NCI-H146 treated with DMSO at 0.1 percent for 48 hours (cell line): Measurements from ENCODE around the gene RHBDF1.
A peak's percentile ranks its signal among the peaks of the same experiment; 100 is the strongest.

Experiments
- DNase-seq: peaks from one replicate; lab custom pipeline; 2025; ENCODE audit not compliant: unreplicated experiment; lab: John Stamatoyannopoulos, UW

RHBDF1 gene

DNA sequence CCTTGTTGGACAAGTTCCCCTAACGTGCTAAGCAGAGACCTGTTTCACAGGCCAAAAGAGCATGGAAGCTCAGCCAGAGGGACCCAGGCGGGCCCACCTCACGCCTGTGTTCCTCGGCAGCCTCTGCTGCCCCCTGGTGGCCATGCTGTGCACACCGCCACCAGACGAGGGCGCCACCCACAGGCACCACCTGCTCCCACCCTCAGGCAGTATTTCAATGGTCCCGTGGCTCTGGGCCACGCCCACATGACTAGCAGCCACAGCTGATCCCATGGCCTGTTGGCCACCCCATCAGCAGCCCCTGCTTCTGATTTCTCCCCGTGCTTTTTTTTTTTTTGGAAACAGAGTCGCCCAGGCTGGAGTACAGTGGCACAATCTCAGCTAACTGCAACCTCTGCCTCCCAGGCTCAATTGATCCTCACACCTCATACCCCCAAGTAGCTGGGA lies 24.5 kb upstream of the RHBDF1 start:
- peak; percentile 84 for DNase-seq

DNA sequence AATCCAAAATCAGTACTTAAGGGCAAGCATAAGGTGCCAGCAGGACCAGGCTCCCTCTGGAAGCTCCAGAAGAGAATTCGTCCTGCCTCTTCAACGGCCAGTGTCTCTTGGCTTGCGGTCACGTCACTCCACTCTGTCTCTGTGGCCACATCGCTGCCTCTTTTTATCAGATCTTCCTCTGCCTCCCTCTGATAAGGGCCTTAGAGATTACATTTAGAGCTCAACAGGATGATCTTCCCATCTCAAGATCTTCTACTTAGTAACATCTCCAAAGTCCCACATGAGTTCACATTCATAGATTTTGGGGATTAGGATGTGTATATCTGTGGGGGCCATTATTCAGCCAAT lies 22.5 kb upstream of the RHBDF1 start:
- no peak for DNase-seq

DNA sequence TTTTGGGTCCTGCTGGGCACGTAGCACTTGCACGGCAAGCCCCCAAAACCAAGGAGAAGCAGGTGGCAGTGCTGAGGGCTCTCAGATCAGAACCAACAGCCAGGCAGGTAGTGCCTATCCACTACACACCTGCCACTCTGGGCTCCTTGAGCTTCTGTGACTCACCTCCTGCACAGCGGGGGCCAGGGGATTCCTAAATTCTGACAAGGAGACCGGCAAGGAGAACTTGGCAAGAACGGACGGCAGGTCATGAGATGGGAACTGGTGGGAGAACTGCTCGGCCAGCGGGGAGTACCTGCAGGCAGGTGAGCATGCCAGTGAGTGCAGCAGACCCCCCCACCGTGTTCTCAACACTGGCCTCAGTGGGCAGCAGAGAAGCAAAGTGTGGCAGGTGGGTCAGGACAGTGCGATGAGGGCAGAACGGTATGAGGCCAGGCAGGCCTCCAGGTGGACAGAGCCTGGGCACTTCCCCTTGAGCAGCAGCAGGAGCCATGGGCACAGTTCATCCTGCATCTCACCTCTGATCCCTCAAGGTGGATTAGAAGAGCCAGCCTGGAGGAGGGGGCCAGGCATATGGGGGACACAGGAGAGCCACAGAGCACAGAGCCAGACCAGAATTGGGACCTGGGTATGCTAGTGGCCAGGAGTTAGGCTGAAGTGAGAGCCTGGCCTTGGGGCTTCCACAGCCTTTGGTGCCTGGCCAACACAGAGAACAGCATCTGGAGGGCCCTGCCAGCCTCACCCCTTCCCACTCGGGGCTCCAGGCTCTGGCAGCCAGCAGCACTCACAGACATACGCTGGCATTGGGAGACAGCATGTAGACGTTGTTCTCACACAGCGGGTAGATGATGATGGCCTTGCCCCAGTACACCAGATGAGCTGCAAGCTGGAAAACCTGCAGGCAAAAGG lies 20.3 kb upstream of the RHBDF1 start:
- no peak for DNase-seq

DNA sequence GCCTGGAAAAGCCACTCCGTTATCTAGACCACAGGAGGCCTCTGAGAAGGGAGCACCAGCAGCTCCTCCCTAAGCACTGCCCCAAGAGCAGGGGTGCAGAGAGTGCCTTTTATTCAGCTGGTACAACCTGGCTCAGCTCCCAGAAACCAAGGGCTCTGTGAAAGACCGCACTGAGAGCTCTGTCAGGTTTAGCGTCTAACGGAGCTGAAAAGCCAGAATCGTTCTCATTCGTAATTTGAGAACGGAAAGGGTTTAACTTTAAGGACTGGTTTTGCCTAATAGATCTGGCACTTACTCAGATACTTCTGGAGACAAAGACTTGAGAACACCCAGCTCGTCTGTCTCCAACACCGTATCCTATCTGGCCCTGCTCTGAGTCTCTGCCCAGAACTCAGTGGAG lies 19.1 kb upstream of the RHBDF1 start:
- no peak for DNase-seq

DNA sequence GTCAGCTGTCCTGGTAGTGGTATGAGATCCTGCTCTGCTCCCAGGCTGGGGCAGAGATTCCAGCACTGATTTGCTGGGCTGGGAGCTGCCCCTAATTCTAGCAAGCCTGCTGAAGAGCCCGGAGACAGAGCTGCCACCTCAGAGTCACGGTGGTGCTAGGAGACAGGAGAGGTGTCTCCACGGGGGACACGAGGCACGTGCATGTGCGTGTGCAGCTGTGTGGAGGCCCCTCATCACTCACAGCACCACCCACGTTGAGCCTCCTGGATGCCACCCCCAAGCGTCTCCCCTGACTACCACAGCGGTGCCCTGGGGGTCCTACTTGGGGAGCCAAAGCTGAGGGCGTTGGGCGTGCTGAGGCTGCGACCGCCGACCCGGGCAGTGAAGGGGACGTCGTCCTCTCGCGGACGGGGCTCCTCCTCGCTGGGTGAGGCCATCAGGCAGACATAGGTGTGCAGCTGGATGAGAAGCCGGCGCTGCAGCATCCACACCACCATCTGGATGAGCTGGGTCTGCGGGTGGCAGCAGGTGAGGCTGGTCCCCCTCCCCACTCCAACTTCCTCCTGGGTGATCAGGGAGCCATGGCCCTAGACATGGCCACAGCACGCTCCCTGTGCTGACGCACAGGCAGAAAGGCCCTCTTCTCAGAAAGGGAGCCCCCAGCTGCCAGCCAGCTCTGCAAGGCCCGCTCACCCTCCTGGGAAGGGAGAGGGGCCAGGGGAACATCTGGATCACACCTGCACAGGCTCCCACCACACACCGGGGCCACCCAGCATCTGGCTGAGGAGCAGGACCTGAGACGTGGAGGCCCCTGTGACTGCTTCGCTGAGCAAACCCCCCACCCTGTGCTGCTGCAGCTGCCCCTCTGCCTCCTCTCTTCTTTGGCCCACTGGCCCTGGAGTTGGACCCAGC lies 17.2 kb upstream of the RHBDF1 start:
- DNase-seq: no peak

DNA sequence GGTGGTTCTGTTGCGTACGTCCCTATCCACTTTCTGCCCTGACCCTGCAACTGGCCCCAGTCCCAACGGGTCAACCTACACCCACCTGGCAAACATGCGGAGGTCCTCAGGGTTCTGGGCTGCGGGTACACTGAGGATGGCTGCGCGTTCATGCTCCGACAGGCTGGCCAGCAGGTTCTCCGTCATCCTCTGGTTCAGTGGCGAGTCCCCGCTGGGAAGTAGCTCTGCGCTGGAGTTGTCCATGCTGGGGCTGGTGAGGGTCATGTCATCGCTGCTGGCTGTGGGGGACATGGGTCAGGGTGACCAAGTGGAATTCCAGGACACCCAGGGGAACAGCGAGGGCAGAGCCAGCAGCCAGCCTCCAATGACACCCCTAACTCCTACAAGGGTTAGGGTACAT lies 16.2 kb upstream of the RHBDF1 start:
- no peak for DNase-seq

DNA sequence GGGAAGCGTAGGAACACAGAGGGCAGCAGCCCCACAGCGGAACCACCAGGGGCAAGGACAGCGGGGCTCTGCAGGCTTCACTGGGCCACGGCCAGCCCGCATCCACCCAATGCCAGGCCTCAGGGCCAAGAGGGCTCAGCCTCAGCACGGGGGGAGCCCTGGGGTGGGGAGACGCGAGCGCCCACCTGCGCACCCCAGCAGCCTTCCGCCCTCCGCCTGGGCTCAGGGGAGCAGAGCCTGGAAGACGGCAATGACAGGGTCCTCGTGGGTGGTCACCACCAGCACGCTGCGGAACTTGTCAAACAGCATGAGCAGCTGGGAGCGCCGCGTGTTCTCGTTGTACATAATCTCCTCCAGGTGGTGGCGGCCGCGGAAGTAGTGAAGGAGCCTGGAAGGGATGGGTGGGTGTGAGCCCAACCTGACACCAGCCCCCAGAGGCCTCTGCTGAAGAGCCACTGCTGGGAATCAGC lies 14.1 kb upstream of the RHBDF1 start:
- no peak for DNase-seq

DNA sequence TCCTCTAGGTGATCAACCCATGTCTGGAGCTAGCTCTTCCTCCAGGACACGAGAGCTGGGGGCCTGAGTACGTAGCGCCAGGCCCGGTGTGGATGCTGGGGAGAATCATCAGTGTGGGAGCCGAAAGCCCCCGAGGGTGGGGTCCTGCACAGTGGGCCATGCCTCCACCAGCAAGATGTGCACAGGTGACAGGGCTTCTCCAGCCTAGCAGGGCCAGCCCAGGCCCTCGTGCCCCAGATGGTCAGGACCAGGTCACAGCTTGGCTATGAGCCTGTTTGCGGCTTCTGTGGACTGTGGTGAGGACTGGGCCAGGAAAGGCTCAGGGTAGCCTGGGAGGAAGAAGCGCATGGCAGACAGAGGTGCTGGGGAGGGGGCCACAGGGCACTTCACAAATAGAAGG lies 13.4 kb upstream of the RHBDF1 start:
- DNase-seq: no peak

DNA sequence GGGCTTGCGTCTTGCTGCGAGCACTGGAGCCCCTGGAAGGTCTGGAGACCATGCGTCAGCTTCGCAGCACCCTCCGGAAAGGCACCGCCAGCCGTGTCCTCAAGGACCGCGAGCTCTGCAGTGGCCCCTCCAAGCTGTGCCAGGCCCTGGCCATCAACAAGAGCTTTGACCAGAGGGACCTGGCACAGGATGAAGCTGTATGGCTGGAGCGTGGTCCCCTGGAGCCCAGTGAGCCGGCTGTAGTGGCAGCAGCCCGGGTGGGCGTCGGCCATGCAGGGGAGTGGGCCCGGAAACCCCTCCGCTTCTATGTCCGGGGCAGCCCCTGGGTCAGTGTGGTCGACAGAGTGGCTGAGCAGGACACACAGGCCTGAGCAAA lies 13.0 kb upstream of the RHBDF1 start:
- no peak for DNase-seq

DNA sequence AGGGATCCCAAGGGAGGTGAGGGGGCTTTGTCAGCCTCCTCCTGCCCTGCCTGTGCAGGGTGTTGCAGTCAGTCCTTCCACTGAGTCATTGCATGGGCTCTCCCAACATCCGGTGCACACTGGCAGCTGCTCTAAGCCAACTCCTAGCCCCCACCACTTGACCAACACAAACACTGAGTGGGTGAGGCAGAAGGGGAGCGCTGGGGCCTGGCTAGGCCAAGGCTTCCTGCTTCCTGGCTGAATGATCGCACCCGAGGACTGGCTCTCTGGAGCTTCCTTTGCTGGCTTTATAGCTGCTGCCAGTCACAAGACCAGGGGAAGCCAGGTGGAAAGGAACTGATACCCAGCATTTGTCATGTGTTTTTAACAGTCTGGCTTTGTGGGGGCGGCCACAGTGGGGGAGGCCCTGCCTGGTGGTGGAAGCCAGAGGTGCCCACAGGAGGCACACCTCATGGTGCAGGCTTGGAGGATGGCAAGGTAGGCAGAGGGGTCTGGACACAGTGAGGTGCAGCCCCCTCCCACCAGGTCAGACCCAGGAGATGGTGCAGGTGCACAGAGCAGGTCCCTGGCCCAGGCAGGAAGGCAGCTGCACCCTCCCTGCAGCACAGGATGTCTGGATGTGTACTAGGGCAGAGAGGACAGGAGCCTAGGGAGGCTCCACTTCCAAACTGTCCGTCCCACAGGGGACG lies 12.4 kb upstream of the RHBDF1 start:
- peak; percentile 34 for DNase-seq

DNA sequence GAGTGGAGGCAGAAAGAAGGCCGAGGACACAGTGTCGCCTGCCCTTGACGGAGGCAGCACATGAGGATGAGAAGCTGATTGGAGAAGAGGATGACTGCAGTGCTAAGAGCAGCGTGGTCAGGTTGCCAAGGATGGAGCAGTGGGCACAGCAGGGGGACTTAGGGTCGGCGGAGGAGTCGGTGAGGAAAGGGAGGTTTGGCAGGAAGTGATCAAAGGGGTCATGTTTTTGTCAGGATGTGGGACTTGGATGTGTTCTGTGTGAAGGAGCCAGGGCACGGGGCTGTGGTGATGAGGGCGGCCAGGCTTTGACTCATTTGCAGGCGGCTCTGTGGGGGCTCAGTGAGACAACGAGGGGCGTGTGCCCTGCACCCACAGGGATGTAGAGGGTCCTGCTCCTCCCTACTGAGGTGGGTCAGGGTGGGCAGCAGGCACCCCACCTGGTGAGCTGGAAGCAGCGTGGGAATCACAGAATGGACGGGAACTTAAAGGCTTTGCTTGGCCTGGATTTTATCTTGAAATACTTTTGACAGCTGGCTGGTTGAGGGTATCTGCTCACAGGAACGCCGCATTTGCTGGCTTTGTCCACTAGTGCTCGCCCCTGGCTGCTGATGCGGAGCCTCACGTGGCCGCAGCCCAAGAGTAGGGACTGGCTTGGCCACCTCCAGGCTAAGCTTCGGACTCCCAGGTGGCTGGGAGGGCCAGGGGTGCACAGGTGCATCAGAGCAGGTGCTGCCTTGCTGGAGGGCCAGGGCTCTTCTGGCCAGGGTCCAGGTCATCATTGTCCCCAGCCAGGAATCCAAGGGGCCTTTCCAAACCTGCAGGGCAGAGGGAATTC lies 11.6 kb upstream of the RHBDF1 start:
- DNase-seq: peak; percentile 61

DNA sequence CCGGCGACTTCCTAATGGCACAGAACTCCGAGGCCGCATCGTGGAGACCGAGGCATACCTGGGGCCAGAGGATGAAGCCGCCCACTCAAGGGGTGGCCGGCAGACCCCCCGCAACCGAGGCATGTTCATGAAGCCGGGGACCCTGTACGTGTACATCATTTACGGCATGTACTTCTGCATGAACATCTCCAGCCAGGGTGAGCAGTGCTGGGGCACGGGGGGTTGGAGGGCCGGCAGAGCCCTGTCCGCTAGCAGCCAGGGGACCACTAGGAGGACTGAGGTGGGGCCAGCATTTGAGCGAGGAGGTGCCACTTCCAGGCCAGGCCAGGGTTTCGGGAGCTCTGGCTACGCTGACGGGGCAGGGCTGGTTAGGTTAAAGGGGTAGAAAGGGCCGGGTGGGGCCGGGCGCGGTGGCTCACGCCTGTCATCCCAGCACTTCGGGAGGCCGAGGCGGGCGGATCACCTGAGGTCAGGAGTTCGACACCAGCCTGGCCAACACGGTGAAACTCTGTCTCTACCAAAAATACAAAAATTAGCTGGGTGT lies 10.7 kb upstream of the RHBDF1 start:
- no peak for DNase-seq

DNA sequence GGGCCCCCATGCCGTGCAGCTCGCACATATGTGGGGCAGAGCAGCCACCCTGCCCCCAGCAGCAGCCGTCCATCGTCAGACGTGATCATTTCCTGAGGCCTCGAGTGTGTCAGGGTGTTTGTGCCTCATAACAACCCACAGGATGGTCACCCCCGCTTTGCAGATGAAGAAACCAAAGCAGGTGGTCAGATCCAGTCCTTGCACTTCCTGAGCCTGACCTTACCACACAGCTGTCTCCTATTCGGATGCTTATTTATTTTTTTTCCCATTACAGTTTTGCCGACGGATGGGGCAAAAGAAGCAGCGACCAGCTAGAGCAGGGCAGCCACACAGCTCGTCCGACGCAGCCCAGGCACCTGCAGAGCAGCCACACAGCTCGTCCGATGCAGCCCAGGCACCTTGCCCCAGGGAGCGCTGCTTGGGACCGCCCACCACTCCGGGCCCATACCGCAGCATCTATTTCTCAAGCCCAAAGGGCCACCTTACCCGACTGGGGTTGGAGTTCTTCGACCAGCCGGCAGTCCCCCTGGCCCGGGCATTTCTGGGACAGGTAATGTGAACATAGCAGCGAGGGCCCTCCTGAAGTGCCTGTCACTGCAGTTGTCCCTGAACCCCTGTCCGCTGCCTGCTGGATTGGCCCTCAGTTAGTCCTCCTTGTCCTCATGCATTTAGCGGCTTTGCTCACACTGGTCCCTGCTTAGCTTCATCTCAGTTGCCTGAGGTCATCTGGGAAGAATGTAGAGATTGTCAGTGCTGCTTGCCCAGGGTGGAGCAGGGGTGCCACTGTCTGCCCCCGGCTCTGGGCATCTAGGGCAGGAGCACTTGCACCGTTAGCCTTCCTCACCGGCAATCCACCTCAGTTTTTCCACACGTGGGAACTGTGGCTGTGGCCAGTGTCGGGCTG lies 7.0 kb upstream of the RHBDF1 start:
- DNase-seq: no peak

DNA sequence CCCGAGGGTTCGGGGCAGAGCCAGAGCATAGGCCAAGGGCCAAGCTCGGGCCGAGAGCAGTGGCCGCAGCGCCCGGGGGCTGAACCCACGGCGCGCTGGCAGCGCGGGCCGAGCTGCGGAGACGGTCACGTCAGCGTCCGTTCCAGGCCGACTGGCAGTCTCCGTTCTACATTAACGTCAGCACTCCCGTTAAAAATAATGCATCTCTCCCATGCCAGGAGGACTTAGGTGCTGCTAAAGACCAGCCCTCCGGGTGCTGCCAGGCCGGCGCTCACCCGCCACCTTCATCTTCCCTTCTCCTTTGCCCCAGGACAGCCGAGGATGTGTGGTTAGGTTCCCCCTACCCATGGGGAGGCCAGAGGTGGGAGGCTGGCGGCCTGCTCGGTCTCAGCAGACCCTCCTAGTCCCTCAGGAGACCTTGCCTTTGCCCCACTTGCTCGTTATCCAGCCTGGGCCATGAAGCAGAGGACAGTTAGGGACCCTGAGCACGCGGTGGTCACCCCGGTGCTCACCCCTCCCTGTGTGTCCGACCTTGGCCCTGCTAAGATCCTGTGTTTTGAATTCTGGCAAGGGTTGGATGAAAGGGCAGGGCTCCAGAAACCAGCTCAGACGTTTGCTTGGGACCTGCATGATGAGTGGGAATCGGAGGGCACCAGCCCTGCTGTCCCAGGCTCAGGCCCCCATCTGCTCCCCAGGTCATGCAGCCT lies 6.2 kb upstream of the RHBDF1 start:
- no peak for DNase-seq

DNA sequence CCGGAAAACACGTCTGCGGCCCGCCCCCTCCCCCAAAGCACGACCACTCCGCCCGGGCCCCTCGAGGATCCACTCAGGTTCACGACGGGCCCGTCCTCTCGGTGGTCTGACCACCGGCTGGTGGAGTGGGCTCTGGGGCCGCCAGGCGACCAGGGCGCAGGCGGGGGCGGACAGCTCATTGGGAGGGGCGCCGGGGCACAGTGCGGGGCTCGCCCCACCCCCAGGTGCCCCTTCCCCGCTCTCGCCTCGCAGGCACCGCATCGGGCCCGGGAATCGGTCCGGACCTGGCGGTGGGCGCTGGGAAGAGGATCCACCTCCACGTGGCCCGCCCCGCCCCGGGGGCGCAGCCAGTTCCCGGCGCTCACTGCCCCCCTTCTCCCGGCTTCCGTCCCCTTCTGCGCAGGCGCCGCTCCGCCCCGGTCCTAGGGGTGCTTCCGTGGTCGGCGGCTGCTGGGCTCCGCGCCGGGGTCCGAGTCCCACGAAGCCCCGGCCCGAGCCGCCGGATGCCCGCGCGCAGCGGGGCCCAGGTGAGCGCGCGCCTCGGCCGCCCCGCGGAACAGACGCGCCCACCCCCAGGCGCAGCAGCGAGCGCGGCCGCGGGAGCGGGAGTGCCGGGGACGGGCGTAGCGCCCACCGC lies 5.5 kb upstream of the RHBDF1 start, which contains the start of gene MPG:
MPG (plus strand) TSS at position 419 of the 637 bp plus-strand sequence; CDS start at position 504, 85 bp downstream.
- DNase-seq: peak; percentile 74

DNA sequence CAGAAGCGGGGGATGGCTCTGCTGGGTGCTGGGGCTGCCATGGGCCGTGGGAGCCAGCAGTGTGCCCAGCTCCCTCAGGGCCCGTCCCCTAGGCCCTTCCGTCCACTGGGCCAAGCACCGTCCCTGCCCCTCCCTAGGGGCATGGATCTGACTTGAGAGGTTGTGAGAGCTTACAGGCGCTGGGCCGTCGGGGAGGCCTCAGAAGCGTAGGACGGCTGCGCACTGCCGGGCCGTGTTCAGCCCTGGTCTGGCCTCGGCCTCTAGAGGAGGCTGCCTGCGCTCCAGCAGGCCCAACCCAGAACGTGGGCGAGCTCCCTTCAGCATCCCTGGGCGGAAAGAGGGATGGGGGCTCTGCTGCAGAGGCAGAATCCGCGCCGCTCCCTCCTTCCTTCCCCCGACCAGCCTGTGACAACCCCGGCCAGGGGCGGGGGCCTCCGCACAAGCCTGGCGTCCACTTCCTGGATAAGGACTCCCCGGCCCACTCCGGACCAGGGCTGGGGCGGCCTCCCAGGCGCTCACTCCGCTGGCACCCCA lies 4.9 kb upstream of the RHBDF1 start:
- peak; percentile 53 for DNase-seq

DNA sequence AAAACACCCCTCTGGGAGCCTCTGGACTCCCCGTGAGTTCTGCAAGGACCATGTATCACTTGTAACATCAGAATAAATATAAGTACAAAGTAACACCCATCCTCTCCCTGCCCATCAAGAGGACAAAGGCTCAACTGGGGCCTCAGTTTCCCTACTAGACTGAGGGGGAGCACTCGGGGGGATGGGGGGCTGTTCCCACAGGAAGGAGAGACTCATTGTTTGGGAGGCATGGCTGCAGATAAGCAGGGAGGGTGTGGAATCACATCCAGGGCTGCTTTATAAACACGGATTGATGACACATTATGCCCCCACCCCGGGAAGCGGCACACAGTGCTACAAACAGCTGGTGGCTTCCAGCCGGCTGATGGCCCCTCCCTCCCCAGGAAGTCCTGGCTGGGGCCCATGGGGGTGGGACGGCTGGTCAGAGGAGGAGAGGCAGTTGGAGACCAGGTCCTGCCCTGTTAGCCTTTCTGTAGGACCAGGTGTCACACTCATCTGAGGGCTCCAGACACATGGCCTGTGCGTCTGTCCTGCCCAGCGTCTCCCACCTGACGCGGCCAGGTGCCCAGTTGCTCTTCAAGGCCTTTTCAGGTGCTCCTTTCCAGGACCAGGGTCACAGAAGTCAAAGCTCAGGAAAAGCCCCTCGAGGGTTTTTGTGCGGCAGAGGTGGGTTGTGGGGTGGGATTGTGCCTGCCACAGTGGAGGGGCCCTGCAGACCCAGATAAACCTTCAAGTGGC lies 4.3 kb upstream of the RHBDF1 start:
- peak; percentile 60 for DNase-seq
